ENCODE measurements around the gene GBP1.
A peak's percentile ranks its signal among the peaks of the same experiment; 100 is the strongest.
"Not testable (repeated sequence)": the region's sequence is repeated elsewhere in the genome, so short reads cannot be mapped to it uniquely, and the experiment has no call there.

GBP1 gene

DNA sequence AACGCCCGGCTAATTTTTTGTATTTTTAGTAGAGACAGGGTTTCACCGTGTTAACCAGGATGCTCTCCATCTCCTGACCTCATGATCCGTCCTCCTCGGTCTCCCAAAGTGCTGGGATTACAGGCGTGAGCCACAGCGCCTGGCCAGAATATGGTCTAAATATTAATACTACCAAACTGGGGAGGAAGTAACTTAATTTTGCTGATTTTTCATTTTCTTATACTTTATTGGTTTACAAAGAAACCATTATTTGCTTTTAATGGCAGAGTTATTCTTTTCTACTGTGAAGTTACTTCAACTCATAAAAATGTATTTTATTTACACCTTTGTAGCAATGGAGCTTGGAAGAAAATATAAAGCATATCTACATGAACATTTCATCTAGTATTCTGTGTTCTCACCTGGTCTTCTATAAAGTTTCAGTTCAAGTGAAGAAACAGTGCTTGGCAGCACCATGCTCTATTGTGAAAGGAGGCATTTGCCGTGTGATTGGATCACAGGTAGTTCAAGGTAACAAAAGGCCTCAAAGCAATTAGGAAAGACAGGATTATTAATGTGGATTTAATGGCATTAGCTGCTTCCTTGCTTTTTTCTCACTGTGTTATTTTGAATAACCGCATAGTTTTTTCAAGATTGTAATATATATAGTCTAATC is 13.6 kb downstream of the GBP1 start:
- DNase-seq, result no peak

- DNase-seq, result no peak
Measured at GRCh38 chr1:89050649-89051033, 14.4 kb downstream of the GBP1 start.

DNA sequence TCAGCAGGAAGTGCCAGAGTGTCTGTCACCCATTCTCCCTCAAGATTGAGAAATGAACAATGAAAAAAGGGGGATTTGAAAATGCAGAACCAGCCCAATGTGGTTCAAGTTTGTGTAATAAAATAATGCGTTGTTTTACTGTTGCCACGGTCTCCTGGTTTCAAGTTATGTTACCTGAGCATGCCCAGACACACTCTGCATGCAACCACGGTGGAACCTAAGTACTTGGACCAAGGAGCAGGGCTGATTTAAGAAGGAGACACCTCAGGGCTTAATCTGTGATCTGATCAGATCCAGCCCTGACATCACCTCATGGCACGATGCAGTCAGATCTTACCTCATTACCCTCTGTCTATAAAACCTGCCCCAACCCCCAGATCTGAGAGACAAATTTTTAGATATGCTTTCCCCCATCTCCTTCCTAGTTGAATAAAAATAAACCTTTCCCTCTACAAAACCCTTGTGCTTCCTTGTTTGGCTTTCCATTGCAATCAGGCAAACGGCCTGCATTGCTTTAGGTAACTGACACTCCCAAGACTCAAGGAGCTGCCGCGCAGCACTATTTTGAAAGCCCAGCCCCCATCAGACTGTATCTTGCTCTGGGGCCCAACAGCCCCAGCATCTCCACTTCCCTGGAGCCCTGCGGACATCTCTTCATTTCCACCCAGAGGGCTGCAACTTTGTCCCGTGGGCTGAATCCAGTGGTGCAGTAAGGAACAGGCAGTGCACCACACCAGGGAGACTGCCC is 14.9 kb downstream of the GBP1 start:
- DNase-seq, result not testable (repeated sequence)

DNA sequence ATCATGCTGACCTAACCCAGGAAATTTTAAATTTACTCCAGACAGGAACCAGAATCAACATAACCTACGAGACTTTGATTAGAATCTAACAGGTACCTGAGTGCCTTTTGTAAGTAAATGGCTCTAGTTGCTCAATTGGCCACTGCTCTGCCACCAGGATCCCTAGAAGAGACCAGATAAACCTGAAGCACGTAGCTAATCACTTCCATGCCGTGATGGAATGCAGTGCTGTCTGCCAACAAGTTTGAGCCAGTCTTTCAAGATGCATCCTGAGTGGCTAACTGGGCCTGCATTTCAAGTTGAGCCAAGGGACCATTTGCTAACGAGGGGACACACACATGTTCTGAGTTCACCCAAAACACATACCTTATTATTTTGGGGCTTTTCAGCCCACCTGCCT is 15.8 kb downstream of the GBP1 start:
- not testable (repeated sequence) for DNase-seq

GRCh38 chr1:89047734-89048133 is 17.3 kb downstream of the GBP1 start:
- DNase-seq, result no peak

GRCh38 chr1:89046318-89047183 is 18.5 kb downstream of the GBP1 start:
- DNase-seq, result not testable (repeated sequence)

DNA sequence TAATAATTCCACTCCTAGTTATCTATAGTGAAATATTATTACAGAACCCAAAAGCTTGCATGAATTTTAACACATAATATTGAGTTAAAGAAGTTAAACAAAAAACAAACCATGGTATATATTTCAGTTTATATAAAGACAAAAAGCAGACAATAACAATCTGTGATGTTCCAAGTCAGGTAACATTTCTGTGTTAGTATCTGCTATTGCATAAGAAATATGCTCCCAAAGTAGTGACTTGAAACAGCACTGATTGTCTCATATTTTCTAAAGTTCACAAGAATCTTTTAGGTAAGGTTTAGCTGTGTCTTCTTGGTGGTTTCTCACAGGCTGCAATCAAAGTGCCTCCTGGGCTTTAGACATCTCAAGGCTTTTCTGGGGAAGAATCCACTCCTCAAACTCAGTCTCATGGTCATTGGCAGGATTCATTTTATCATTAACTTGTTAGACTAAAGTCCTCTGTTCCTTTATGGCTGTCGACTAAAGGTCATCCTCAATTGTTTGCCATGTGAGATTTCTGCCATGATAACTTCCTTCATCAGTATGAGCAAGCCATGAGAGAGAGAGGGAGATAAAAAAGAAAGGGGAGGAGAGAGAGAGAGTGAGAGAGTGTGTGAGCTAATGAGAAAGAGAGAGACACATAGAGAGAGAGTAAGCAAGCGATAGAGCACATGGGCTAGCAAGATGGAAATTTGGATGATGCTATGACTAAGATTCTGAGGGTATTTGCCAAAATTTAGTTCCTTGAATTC is 19.9 kb downstream of the GBP1 start:
- no peak for DNase-seq

GRCh38 chr1:89043940-89044339 is 21.1 kb downstream of the GBP1 start:
- no peak for DNase-seq

DNA sequence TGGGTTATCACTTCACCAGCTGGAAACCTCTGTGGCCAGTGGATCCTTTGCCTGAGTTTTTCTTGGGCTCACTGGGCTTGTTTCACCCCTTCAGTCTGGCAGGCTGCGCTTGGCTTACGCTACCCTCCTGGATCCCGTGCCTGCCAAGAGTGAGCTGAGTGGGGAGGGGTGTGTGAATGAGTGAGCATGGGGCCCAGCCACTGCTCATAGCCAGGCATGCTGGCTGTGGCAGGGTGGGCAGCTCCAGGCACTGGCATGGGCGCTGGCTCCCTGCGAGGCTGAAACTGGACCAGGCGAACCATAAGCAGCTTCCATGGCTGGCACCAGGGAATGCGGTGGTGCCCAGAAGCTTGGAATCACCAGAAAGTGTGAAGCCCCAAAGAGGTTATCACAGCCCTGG is 22.5 kb downstream of the GBP1 start:
- DNase-seq, result no peak

DNA sequence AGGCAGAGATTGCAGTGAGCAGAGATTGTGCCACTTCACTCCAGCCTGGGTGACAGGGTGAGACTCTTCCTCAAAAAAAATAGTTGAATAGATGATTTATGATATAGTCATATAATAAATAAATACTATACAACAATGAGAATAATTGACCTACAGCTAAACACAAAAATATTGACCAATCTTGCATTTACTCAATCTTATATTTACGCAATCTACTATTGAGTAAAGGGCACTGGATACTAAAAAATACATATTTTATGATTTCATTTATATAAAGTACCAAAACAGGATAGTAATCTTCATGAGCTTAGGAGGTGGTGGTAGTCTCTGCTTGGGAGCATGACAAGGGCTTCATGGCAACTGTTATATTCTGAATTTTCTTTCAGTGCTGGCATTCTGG is 23.3 kb downstream of the GBP1 start:
- no peak for DNase-seq

GRCh38 chr1:89041119-89041641 is 23.8 kb downstream of the GBP1 start:
- DNase-seq, result no peak

DNA sequence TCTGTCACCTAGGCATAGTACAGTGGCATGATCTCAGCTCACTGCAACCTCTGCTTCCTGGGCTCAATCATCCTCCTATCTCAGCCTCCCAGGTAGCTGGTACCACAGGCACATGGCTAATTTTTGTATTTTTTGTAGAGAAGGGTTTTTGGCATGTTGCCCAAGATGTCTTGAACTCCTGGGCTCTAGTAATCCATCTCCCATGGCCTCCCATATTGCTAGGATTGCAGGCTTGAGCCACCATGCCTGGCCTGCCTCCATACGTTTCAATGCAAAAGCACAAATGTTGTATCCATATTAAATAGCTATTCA is 24.7 kb downstream of the GBP1 start:
- DNase-seq, result no peak

- DNase-seq, result no peak
Measured at GRCh38 chr1:89037186-89037585, 27.8 kb downstream of the GBP1 start.

DNA sequence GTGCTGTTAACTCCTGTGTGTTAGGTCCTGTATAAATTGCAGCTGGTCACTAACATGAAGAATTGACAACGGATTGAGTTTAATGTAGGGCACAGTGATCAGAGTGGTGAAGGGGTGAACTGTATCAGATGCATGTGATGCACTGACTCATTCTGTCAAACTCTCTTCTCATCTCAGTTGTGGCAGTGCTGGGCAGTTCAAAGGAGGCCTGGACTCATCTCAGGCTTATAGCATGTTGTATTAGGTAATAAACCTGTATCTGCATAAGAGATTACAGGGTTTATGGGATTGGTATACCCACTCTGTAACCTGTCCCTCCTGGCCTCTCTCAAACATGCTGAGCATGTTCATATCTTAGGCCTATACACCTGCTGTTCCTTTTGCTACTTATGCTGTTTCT is 29.9 kb downstream of the GBP1 start:
- no peak for DNase-seq

GRCh38 chr1:89034004-89034403 is 31.0 kb downstream of the GBP1 start:
- not testable (repeated sequence) for DNase-seq

GRCh38 chr1:89029051-89029450 is 36.0 kb downstream of the GBP1 start:
- peak in 1 of 2 donors; percentile 61 for DNase-seq

- DNase-seq, result no peak
Measured at GRCh38 chr1:89025928-89026327, 39.1 kb downstream of the GBP1 start.

DNA sequence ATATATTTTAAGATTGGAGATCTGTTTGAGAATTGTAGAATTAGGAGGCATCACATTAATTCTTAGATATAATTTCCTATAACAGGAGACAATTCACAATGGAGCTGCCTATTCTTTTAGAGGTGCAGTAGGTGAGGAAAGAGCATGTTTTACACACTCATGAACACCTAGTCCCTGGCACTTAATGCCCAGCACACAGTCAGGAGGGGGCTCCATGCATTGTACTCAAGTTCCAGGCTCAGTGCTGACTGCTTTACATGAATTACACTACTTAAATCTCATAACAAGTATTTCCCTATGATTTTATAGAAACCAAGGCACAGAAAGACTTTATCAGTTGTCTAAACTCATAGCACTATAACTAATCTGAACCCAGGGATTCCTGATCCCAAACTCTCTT is 42.0 kb downstream of the GBP1 start:
- DNase-seq, result no peak

- DNase-seq, result peak in 1 of 2 donors; percentile 83
Measured at GRCh38 chr1:89022167-89022959, 42.6 kb downstream of the GBP1 start, which contains the start of gene GBP3. TSS of gene GBP3 (minus strand) at chr1:89022866. CDS start at chr1:89020721, 2,145 bp downstream.

GRCh38 chr1:89018318-89018717 is 46.7 kb downstream of the GBP1 start:
- not testable (repeated sequence) for DNase-seq

DNA sequence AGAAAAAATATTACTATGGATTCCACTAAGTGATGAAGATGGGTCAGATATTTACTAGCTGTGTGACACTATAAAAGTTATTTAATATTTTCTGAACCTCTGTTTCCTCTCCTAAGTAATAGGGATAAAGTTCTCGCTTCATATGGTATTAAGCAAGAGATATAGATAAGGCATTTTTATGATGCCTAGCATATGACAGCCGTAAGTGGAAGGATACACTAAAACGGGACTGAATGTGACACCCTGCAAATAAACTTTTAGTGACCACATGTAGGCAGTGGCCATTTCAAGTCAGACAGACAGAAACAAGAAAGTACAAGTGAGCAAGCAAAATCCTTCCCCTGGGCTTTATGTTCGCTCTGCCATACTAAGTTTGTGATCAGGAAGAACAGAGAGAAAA is 56.5 kb downstream of the GBP1 start:
- DNase-seq, result no peak

Measured in CD4-positive, alpha-beta T cell treated with Interferon alpha-2 for 1 hour (primary cell).